MCF 10A (cell line): Measurements from ENCODE around the gene UQCC2. TPM values are rescaled to one million over a fixed set of nuclear protein-coding genes. Genes with fewer than 3 reads are reported as not detected.

ENCODE experiments used
- BruUV-seq: library from RNA; stranded (reverse); fragments of 400-500 nt; replicated peaks from 2 replicates; lab custom pipeline; 2021; lab: Mats Ljungman, UMichigan
- CTCF ChIA-PET: fragments of 300-600 bp; sonication (Branson Sonifier 250); formaldehyde crosslinking; extraction: SDS; loops from one replicate; lab custom pipeline; 2021; ENCODE audit warnings: antibody characterized with exemption, inconsistent platforms; lab: Yijun Ruan, JAX
- POLR2A ChIA-PET: fragments of 300-600, 350-650 bp; sonication (Branson Sonifier 250); formaldehyde crosslinking; extraction: SDS; loops from one replicate; lab custom pipeline; 2020; ENCODE audit warnings: antibody characterized with exemption, inconsistent platforms; lab: Yijun Ruan, JAX
- DNase-seq: peaks from one replicate; pipeline ENCODE4 v3.0.0-alpha.2; 2018; ENCODE audit not compliant: unreplicated experiment
- H3K27ac Mint-ChIP-seq: one replicate; pipeline ENCODE4 v1.8.0; 2022; ENCODE audit warnings: mild to moderate bottlenecking, low read depth, mixed read lengths; ENCODE audit not compliant: unreplicated experiment
- H3K27me3 Mint-ChIP-seq: one replicate; pipeline ENCODE4 v1.8.0; 2022; ENCODE audit warnings: mixed read lengths; ENCODE audit not compliant: insufficient read depth, unreplicated experiment
- H3K36me3 Mint-ChIP-seq: one replicate; pipeline ENCODE4 v1.8.0; 2022; ENCODE audit warnings: mild to moderate bottlenecking, moderate library complexity, mixed read lengths; ENCODE audit not compliant: insufficient read depth, unreplicated experiment
- H3K4me1 Mint-ChIP-seq: one replicate; pipeline ENCODE4 v1.8.0; 2022; ENCODE audit warnings: mixed read lengths; ENCODE audit not compliant: insufficient read depth, unreplicated experiment
- H3K4me3 Mint-ChIP-seq: one replicate; pipeline ENCODE4 v1.8.0; 2022; ENCODE audit warnings: mild to moderate bottlenecking, moderate library complexity, mixed read lengths; ENCODE audit not compliant: unreplicated experiment
- H3K9me3 Mint-ChIP-seq: one replicate; pipeline ENCODE4 v1.8.0; 2022; ENCODE audit warnings: mixed read lengths; ENCODE audit not compliant: unreplicated experiment
- intact Hi-C: fragments of 100-400 bp; cut with micrococcal nuclease; formaldehyde crosslinking; loops from 2 replicates; pipeline ENCODE4 v1.14.1; 2022
- total RNA-seq: library from RNA; stranded (reverse); gene quantifications from 2 replicates; pipeline ENCODE4 v1.2.3, GENCODE V29; 2022
- TF ChIP-seq, protein P1 (sequence below): fragments of 200-600 bp; IDR thresholded peaks from one replicate; pipeline ENCODE4 v1.8.0; 2022; ENCODE audit warnings: antibody characterized with exemption, mild to moderate bottlenecking; ENCODE audit not compliant: unreplicated experiment

Gene UQCC2
- total RNA-seq, 1 experiment from 2014 or later, result 122 TPM

DNA sequence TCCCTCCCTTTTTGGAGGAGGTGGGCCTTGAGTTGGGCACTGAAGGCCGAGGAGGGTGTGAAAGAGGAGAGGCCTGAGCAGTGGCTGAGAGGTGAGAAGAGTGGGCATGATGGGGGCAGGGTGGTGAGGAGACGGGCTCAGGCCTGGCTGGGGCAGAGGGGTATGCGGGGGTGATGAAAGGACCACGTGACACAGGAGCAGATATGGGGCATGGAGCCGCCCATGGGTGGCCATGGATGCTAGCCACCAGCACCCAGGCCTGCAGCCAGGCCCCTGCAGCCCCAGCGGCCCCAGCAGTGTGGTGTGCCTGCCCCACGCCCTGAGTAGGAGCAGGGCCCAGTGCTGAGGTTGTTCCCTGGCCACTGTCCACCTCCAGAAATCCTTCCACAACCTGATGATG lies 26.5 kb downstream of the UQCC2 start:
- no peak overlapping the region for H3K4me3 Mint-ChIP-seq
- POLR2A ChIA-PET, result no interaction called here
- H3K36me3 Mint-ChIP-seq, result peaks cover 73% of the 10 kb centered on the region
- H3K4me1 Mint-ChIP-seq, result no peaks in the 10 kb centered on the region
- no peak overlapping the region for H3K27ac Mint-ChIP-seq
- H3K9me3 Mint-ChIP-seq, result no peaks in the 10 kb centered on the region
- intact Hi-C loops, result no loop called here
- no peaks in the 10 kb centered on the region for H3K27me3 Mint-ChIP-seq
- no TSS peak for BruUV-seq
- no peak for DNase-seq
- TF ChIP-seq, protein P1, sequence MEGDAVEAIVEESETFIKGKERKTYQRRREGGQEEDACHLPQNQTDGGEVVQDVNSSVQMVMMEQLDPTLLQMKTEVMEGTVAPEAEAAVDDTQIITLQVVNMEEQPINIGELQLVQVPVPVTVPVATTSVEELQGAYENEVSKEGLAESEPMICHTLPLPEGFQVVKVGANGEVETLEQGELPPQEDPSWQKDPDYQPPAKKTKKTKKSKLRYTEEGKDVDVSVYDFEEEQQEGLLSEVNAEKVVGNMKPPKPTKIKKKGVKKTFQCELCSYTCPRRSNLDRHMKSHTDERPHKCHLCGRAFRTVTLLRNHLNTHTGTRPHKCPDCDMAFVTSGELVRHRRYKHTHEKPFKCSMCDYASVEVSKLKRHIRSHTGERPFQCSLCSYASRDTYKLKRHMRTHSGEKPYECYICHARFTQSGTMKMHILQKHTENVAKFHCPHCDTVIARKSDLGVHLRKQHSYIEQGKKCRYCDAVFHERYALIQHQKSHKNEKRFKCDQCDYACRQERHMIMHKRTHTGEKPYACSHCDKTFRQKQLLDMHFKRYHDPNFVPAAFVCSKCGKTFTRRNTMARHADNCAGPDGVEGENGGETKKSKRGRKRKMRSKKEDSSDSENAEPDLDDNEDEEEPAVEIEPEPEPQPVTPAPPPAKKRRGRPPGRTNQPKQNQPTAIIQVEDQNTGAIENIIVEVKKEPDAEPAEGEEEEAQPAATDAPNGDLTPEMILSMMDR, result no peak
- CTCF ChIA-PET, result no interaction called here

DNA sequence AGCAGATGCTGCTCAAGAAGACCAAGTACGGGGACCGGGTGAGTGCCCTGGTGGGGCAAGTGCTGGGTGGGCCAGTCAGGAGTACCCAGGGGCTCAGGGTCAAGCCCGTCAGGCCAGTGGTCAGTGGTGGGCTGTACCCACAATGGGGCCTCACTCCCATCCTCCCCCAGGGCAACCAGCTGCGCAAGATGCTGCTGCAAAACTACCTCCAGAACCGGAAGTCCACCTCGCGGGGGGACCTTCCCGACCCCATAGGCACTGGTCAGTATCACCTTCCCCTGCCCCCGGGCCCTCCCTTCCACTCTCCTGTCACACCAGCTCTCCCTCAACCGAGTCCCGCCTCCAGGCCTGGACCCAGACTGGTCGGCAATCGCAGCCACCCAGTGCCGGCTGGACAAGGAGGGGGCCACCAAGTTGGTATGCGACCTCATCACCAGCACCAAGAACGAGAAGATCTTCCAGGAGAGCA lies 27.0 kb downstream of the UQCC2 start:
- ChIA-PET POLR2A (no interaction called here), CTCF (interaction anchor here (1.1 to 1.5 kb wide), 2 partner anchors 97 to 99 kb away, joined by 3 to 4 read pairs; no protein-coding TSS in a partner anchor)
- Mint-ChIP-seq H3K27me3 (no peaks in the 10 kb centered on the region), H3K4me1 (no peaks in the 10 kb centered on the region), H3K27ac (no peak overlapping the region), H3K36me3 (peaks cover 71% of the 10 kb centered on the region), H3K9me3 (no peaks in the 10 kb centered on the region), H3K4me3 (no peak overlapping the region)
- intact Hi-C loops, result no loop called here
- TF ChIP-seq, protein P1, result no peak
- BruUV-seq, result no TSS peak
- no peak for DNase-seq

DNA sequence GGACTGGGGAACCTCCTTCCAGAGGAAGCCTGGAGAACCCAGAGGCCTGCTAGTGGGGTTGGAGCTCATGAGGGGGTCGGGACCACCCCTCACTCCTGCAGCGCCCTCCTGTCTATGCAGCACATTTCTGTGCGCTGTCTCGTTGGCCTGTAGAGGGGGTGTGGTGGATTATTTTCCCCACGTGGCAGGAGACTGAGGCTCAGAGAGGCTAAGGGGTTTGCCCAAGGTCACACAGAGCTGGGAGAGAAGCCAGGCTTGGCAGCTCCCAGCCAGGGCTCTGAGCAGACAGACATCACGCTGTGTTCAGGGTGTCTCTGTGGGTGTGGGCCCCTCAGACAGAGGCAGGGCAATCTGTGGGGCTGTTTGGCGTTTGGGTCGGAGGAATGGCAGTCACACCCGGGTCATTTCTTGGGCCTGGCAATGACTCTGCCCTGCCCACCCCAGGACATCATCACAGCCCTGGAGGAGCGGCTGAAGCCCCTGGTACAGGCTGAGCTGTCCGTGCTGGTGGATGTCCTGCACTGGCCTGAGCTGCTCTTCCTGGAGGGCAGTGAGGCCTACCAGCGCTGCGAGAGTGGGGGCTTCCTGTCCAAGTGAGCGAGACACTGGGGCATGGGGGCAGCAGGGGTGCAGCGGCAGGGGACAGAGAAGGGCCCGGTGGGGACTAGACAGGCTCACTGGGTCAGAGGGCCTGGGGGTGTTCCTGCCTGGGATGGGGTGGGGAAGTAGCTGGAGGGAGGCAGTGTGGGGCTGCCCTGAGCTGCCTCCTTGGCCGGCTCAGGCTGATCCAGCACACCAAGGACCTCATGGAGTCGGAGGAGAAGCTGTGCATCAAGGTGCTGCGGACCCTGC lies 27.7 kb downstream of the UQCC2 start:
- Mint-ChIP-seq H3K9me3 (no peaks in the 10 kb centered on the region), H3K4me1 (no peaks in the 10 kb centered on the region), H3K36me3 (peaks cover 69% of the 10 kb centered on the region), H3K27me3 (no peaks in the 10 kb centered on the region), H3K27ac (no peak overlapping the region), H3K4me3 (no peak overlapping the region)
- CTCF ChIA-PET, result interaction anchor here (1.1 to 2.0 kb wide), 4 partner anchors 17 to 99 kb away, joined by 3 to 7 read pairs (median 4); no protein-coding TSS in a partner anchor
- intact Hi-C loops, result no loop called here
- TF ChIP-seq, protein P1, result no peak
- no TSS peak for BruUV-seq
- no peak for DNase-seq
- POLR2A ChIA-PET, result interaction anchor here (0.6 to 1.5 kb wide), 2 partner anchors 19 to 27 kb away, joined by 3 to 9 read pairs; partner anchors contain the start of gene UQCC2

DNA sequence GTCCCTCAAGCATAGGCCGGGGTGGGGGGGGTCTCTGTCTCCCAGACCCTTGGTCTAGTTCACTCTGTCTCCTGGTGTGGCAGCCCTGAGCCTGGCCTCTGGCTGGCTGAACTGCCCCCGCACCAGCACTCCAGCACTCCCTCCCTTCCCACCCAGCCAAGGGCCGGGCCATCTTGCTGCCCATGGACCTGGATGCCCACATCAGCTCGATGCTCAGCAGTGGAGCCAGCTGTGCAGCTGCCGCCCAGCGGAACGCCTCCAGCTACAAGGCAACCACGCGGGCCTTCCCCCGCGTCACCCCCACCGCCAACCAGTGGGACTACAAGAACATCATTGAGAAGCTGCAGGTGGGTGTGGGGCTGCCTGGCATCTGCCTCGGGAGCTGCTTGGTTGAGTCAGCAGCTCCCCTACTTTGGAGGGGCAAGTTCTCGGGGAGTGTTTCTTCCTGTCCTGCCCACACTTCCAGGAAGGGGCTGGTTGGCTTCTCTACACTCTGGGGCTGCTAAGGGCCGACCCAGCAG lies 28.4 kb downstream of the UQCC2 start:
- no peaks in the 10 kb centered on the region for H3K27me3 Mint-ChIP-seq
- BruUV-seq, result no TSS peak
- H3K27ac Mint-ChIP-seq, result no peak overlapping the region
- no peak overlapping the region for H3K4me3 Mint-ChIP-seq
- H3K4me1 Mint-ChIP-seq, result no peaks in the 10 kb centered on the region
- intact Hi-C loops, result no loop called here
- TF ChIP-seq, protein P1, result no peak
- H3K36me3 Mint-ChIP-seq, result peaks cover 67% of the 10 kb centered on the region
- POLR2A ChIA-PET, result interaction anchor here (0.8 to 1.5 kb wide), 2 partner anchors 28 to 62 kb away, joined by 5 to 9 read pairs; partner anchors contain the start of genes ITPR3 and UQCC2
- CTCF ChIA-PET, result interaction anchor here (0.5 to 2.0 kb wide), 7 partner anchors 12 to 679 kb away, joined by 3 to 7 read pairs (median 4); no protein-coding TSS in a partner anchor
- no peaks in the 10 kb centered on the region for H3K9me3 Mint-ChIP-seq
- DNase-seq, result no peak
